Activated naive CD8-positive, alpha-beta T cell treated with anti-CD3 and anti-CD28 coated beads for 36 hours (primary cell): ENCODE results near the gene EGR4. TPM values are rescaled to one million over a fixed set of nuclear protein-coding genes. Genes with fewer than 3 reads are reported as not detected.

Source experiments
- DNase-seq: peaks from one replicate; pipeline ENCODE4 v3.0.0; 2021
- H3K27ac Mint-ChIP-seq: one replicate; pipeline ENCODE4 v1.8.0; 2022; ENCODE audit warnings: mild to moderate bottlenecking, moderate library complexity, mixed read lengths
- H3K27me3 Mint-ChIP-seq: one replicate; pipeline ENCODE4 v1.8.0; 2022; ENCODE audit warnings: mild to moderate bottlenecking, mixed read lengths
- H3K36me3 Mint-ChIP-seq: one replicate; pipeline ENCODE4 v1.8.0; 2021; ENCODE audit warnings: mild to moderate bottlenecking, mixed read lengths
- H3K4me1 Mint-ChIP-seq: one replicate; pipeline ENCODE4 v1.8.0; 2021; ENCODE audit warnings: mixed read lengths
- H3K4me3 Mint-ChIP-seq: one replicate; pipeline ENCODE4 v1.8.0; 2022; ENCODE audit warnings: mild to moderate bottlenecking, moderate library complexity, mixed read lengths
- H3K9me3 Mint-ChIP-seq: one replicate; pipeline ENCODE4 v1.8.0; 2022; ENCODE audit warnings: mixed read lengths
- total RNA-seq, 2 experiments: library from RNA; stranded (reverse); gene quantifications; one replicate each; pipeline ENCODE4 v1.2.3, GENCODE V29; 2021

EGR4 gene
- total RNA-seq, 2 experiments from 2014 or later: 0.41 to 0.44 TPM

- H3K4me1 Mint-ChIP-seq: peaks cover 3% of the 10 kb centered on the region
- no peak for DNase-seq
- peaks cover 25% of the 10 kb centered on the region for H3K36me3 Mint-ChIP-seq
- no peak overlapping the region for H3K4me3 Mint-ChIP-seq
- no peaks in the 10 kb centered on the region for H3K27me3 Mint-ChIP-seq
- H3K9me3 Mint-ChIP-seq: no peaks in the 10 kb centered on the region
- H3K27ac Mint-ChIP-seq: no peak overlapping the region
Observed at GRCh38 chr2:73252238-73253027, 40.9 kb downstream of the EGR4 start.

DNA sequence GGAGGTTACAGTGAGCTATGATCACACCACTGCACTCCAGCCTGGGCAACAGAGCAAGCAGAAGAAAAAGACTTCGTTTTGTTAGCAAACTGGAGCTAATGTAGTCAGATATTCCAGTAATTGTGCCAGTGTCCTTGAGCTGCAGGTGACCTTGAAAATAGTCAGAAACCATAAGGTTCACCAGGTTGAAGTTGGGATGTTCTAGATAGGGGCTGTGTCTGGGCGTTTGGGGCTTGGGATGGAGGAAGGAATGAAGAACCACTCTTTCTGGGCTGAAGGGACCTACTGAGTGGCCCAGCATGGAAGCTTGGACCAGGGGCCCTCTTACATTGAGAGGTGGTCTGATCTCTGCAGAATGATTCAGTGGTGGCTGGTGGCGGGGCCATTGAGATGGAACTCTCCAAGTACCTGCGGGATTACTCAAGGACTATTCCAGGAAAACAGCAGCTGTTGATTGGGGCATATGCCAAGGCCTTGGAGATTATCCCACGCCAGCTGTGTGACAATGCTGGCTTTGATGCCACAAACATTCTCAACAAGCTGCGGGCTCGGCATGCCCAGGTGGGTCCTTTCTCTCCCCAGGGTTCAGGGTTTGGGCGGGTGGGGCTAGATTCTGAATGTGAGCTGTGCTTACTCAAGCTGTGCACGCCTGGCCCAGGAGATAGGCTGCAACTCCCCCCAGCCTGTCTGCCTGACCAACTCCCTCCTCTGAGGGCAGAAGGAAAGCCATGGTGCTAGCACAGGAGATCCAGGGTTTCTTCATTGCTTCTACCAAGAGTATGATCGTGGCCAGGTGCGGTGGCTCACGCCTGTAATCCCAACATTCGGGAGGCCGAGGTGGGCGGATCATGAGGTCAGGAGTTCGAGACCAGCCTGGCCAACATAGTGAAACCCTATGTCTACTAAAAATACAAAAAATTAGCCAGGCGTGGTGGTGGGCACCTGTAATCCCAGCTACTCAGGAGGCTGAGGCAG is 42.2 kb downstream of the EGR4 start:
- Mint-ChIP-seq H3K36me3 (peaks cover 34% of the 10 kb centered on the region), H3K4me1 (peaks cover 3% of the 10 kb centered on the region), H3K4me3 (no peak overlapping the region), H3K9me3 (no peaks in the 10 kb centered on the region), H3K27me3 (no peaks in the 10 kb centered on the region), H3K27ac (peak overlapping the region; percentile 22)
- no peak for DNase-seq

DNA sequence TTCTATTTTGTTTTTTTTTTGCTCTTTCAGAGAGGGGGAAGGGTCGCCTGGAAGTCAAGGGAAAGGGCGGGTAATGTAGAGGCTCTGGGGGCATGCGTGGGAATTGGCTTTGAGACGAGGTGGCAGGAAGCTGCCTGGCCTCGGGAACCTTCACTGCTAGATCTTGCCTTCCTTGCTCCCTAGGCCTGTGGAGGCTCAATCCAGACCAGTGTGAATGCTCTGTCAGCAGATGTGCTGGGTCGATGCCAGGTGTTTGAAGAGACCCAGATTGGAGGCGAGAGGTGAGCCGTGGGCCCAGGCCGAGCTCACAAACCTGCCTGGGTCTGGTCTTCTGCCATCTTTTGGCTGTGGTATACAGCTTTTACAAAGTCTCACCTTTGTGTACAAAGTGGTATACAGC is 43.7 kb downstream of the EGR4 start:
- DNase-seq: no peak

GRCh38 chr2:73246850-73247249 is 46.5 kb downstream of the EGR4 start:
- Mint-ChIP-seq H3K36me3 (peaks cover 33% of the 10 kb centered on the region), H3K27ac (peak overlapping the region; percentile 2), H3K9me3 (no peaks in the 10 kb centered on the region), H3K27me3 (no peaks in the 10 kb centered on the region), H3K4me3 (no peak overlapping the region), H3K4me1 (peaks cover 10% of the 10 kb centered on the region)
- no peak for DNase-seq

More for the DNA sequence above, 43.7 kb downstream of the EGR4 start:
- Mint-ChIP-seq H3K27me3 (no peaks in the 10 kb centered on the region), H3K4me1 (peaks cover 6% of the 10 kb centered on the region), H3K27ac (no peak overlapping the region), H3K36me3 (peaks cover 34% of the 10 kb centered on the region), H3K4me3 (no peak overlapping the region), H3K9me3 (no peaks in the 10 kb centered on the region)

DNA sequence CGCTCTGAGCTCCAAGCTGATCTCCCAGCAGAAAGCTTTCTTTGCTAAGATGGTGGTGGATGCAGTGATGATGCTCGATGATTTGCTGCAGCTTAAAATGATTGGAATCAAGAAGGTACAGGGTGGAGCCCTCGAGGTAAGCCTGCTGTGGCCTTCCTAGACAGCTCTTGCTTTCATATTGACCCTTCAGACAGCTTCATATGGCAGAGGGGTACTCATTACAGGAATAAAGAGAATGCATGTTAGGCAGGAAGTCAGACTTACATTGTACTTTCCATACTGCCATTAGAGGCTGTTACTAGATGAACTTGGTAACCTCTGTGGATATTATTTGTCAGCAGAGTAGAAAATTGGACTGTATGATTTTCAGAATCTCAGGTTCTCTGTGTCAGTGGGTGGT is 48.8 kb downstream of the EGR4 start:
- no peaks in the 10 kb centered on the region for H3K27me3 Mint-ChIP-seq
- peak overlapping the region; percentile 41 for H3K27ac Mint-ChIP-seq
- no peaks in the 10 kb centered on the region for H3K9me3 Mint-ChIP-seq
- H3K4me1 Mint-ChIP-seq: peaks cover 12% of the 10 kb centered on the region
- peaks cover 22% of the 10 kb centered on the region for H3K36me3 Mint-ChIP-seq
- no peak overlapping the region for H3K4me3 Mint-ChIP-seq
- no peak for DNase-seq

DNA sequence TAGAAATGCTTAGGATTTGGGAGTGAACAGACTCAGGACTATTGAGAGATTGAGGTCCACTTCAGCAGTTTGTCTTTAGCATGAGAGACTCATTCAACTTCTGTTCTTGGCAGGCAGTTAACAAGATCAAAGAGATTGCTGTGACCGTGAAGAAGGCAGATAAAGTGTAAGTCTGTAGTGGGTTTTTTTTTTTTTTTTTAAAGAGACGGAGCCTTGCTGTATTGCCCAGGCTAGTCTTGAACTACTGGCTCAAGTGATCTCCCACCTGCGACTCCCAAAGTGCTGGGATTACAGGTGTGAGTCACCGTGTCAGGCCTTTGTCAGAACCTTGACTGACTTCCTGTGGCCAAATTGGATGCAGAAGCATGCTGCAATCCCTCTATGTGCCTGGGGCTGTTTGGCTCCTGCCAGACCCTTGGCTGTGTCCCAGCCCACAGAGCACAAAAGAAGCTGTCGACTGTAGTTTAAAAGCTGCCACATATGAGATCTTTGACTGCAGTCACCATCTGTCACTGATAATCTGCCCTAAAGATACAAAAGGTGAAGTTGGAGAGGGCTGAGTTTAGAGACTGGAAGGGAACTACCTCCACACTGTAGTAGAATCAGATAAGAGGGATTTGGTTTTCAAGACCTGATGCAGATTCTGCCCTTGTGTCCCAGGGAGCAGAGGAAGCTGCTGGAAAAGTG is 49.3 kb downstream of the EGR4 start:
- Mint-ChIP-seq H3K4me3 (no peak overlapping the region), H3K4me1 (peaks cover 17% of the 10 kb centered on the region), H3K27ac (peak overlapping the region; percentile 41), H3K36me3 (peaks cover 22% of the 10 kb centered on the region), H3K9me3 (no peaks in the 10 kb centered on the region), H3K27me3 (no peaks in the 10 kb centered on the region)
- no peak for DNase-seq

Other genes with a start within 250 kb of the EGR4 start
- gene SFXN5, start 221.8 kb downstream of the EGR4 start, total RNA-seq: 10 to 100 TPM in 1 of 2 experiments, 1 to 10 TPM in 1; 8.3 to 10.8 TPM
- 1 to 10 TPM; 4.0 to 4.3 TPM for gene RAB11FIP5, start 180.6 kb downstream of the EGR4 start, total RNA-seq
- gene NOTO, start 91.0 kb downstream of the EGR4 start, total RNA-seq: not detected
- 10 to 100 TPM; 42.4 to 44.1 TPM for gene SMYD5, start 79.3 kb downstream of the EGR4 start, total RNA-seq
- 10 to 100 TPM; 19.6 to 20.9 TPM for gene PRADC1, start 60.3 kb downstream of the EGR4 start, total RNA-seq
- 100 to 1,000 TPM; 719 to 732 TPM for gene CCT7, start 59.2 kb downstream of the EGR4 start, total RNA-seq
- 10 to 100 TPM; 45.7 to 45.8 TPM for gene FBXO41, start 9.1 kb downstream of the EGR4 start, total RNA-seq
- 10 to 100 TPM; 18.3 to 23.5 TPM for gene ALMS1, start 92.3 kb upstream of the EGR4 start, total RNA-seq